Thymus (tissue), 11 donors: ENCODE data around the gene CXXC5. TPM values are rescaled to one million over a fixed set of nuclear protein-coding genes. Genes with fewer than 3 reads are reported as not detected.

Experiments
- DNase-seq, 9 donors: peaks; one replicate each; pipeline ENCODE4 v3.0.0-alpha.2; 2013; ENCODE audit warnings: low spot score in 9 of 9, low read depth in 6 of 9, missing footprints in 1 of 9
- H3K27ac ChIP-seq, 2 donors: one replicate each; pipeline ENCODE4 v1.5.1; 2013; ENCODE audit warnings: control low read depth in 1 of 2, low read depth in 1 of 2, low read length in 1 of 2, mild to moderate bottlenecking in 1 of 2, moderate library complexity in 1 of 2
- H3K27me3 ChIP-seq, 2 donors: one replicate each; pipeline ENCODE4 v1.5.1; 2013; ENCODE audit warnings: low read length in 1 of 2; ENCODE audit not compliant: control insufficient read depth in 2 of 2, insufficient read depth in 1 of 2
- H3K36me3 ChIP-seq, 2 donors: one replicate each; pipeline ENCODE4 v1.5.1; 2013; ENCODE audit warnings: low read length in 1 of 2, mild to moderate bottlenecking in 1 of 2, moderate library complexity in 1 of 2; ENCODE audit not compliant: control insufficient read depth in 2 of 2, insufficient read depth in 2 of 2
- H3K4me1 ChIP-seq, 2 donors: one replicate each; pipeline ENCODE4 v1.5.1; 2013; ENCODE audit warnings: low read length in 2 of 2; ENCODE audit not compliant: control insufficient read depth in 2 of 2, insufficient read depth in 2 of 2
- H3K4me3 ChIP-seq, 2 donors: one replicate each; pipeline ENCODE4 v1.5.1; 2013; ENCODE audit warnings: low read length in 2 of 2, control low read depth in 1 of 2, mild to moderate bottlenecking in 1 of 2
- H3K9me3 ChIP-seq, 2 donors: one replicate each; pipeline ENCODE4 v1.5.1; 2013; ENCODE audit warnings: low read length in 1 of 2, mild to moderate bottlenecking in 1 of 2; ENCODE audit not compliant: control insufficient read depth in 2 of 2, insufficient read depth in 1 of 2
- WGBS: extraction: QIAGEN DNeasy Blood & Tissue Kit; methylation state at CpG from one replicate; pipeline ENCODE4 v1.1.7; 2013; 5-methylcytosine and 5-hydroxymethylcytosine counted together
- polyA plus RNA-seq: library from polyadenylated mRNA; stranded (reverse); fragments of 200-250 nt; gene quantifications from one replicate; pipeline ENCODE4 v1.2.3, GENCODE V29; 2013
- total RNA-seq: library from RNA; stranded (reverse); fragments of 120-200 nt; gene quantifications from one replicate; pipeline ENCODE4 v1.2.4, GENCODE V29; 2013
- donor health status: healthy.

CXXC5 gene
- total and polyA plus RNA-seq, 2 donors: 47.9 to 73.2 TPM

DNA sequence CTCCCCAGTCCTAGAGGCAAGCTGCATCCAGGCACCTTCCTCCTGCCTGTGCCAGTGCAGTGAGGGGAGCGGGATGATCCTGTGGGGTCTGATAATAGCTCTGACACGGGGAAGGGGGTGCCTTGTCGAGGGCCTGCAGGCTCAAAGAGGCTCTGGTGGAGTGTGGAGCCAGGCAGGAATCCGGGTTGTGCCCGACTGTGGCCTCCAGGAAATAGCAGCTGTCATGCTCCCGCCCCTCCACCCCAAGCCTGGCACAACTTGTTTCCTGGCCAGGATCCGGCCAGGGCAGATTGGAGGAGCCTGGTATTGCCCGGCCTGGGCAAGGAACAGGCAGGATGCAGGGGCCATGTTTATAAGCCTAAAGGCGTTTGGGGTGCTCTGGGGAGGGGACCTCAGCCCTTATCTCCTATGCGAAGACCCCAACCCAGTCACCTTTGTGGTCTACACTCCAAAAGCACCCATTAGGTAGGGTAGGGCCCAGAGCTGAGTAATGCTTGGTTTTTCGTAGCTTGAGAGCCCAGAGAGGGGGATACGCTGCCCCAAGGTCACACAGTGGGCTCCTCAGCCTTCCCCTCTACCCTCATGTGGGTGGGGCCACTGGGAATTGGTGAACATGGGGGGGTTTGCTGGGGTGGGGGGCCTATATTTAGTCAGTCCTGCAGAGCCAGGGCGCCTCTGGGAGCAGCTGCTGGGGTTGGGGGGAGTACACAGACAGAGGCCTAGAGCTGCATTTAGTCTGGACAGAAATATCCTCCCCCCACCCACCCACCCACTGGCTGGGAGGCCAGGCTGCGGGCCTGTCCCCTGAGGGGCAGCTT, 12.2 kb downstream of the CXXC5 start:
- 35% methylated on average over 14 of the region's 14 CpGs for WGBS
- Histone ChIP-seq H3K27me3 (no peaks in the 10 kb centered on the region), H3K4me3 (peak overlapping the region in 1 of 2 donors; percentile 7), H3K4me1 (peaks cover 55 to 97% of the 10 kb centered on the region in 2 donors), H3K27ac (peak overlapping the region; percentile 60 to 72), H3K36me3 (peaks cover 5 to 38% of the 10 kb centered on the region in 2 donors), H3K9me3 (peaks cover 0 to 4% of the 10 kb centered on the region in 2 donors)
- no peak for DNase-seq

DNA sequence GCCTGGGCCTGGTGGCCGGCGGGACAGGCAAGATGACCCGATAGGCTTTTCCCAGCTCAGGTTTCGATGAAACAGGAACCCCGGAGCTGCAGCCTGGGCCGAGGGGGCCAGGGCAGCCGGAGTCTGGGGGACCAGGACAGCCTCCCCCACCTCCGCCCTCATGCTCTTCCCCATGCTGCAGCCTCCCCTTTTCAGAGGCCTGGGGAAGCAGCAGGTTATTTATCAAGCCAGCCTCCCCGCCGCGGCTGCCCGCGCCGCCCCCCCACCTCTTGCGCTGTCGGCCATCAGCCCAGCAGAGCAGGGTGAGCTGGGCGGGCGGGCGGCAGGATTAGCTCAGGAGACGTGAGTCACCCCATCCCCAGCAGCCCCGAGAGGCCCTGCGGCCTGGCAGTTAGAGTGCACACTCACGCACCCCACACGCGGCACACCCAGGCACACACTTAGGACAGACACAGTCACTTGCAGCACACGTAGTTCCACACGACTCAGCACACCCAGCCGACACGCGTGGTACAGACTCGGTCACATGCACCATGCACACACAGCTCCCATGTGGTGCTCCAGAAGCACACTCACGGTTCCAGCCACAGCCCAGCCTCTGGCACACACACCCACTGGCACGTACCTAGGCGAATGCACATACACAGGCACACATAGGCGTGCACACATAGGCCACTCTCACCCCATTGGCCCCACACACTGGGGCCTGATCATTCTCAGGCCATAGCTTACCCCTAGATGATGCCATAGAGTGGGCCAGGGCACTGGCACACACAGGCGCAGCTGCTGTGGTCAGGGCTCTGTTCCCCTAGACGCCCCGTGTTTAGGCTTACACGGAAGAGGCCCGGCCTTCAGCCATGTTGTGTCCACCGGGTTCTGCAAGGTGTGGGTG, 13.0 kb downstream of the CXXC5 start:
- 46% methylated on average over 41 of the region's 41 CpGs for WGBS
- Histone ChIP-seq H3K4me3 (no peak overlapping the region), H3K36me3 (peaks cover 5 to 43% of the 10 kb centered on the region in 2 donors), H3K4me1 (peaks cover 56 to 97% of the 10 kb centered on the region in 2 donors), H3K27ac (peak overlapping the region; percentile 2 to 72), H3K9me3 (peaks cover 0 to 4% of the 10 kb centered on the region in 2 donors), H3K27me3 (no peaks in the 10 kb centered on the region)
- DNase-seq: no peak

DNA sequence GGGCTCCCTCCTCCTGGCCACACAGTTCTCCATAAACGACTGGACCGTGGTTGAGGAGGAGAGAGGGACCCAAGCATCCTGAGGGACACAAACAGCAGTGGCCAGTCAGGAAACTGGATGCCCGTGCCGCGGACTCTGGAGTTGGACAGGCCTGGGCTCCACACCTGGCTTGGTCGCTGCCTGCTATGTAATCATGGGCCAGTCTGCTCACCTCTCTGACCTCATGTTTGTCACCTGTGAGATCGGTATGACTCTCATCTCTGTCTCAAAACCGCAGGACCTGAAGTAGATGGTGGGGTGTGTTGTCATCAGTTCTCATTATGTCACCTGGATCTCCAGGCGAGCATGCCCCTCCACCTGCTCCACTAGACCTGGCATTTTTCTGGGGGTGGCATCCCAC, 14.5 kb downstream of the CXXC5 start:
- H3K4me3 ChIP-seq: no peak overlapping the region
- peaks cover 62 to 100% of the 10 kb centered on the region in 2 donors for H3K4me1 ChIP-seq

DNA sequence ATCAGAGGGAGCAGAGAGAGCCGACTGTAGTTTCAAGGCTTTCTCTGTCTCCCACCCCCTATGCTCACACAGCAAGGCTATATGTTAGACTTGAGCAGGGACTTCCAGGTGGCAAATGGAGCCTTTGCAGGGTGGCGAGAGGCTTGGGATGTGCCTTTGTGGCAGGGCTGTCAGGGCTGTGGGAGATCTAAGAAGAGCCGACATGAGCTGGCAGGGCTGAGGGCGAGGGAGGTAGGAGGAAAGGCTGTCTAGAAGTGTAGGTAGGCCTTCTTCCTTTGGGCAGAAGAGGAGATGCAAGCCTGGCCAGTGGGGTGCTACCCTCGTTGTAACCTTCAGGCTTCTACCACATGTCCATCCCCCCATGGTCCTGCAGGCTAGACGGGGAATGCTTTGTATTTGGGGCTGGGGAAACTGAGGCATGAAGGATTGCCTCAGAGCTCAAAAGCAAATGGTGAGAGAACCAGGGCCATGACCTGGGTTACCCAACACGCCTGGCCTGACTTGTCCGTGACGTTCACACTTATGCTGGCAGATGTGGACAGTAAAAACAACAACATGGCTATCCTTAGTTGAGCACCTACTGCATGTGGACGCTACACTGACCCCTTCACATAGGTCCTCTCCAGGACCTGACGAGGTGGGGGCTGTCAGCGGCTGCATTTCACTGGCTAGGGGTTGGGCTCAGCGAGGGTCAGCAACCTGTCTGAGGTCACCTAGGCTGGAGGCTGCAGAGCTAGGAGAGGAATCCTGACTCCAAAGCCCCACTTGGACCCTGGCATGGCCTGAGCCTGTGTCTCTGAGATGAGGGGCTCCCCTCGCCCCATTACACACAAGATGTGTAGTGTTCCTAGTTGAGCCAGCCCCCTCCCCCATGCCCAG, 15.3 kb downstream of the CXXC5 start:
- no peak overlapping the region for H3K4me3 ChIP-seq
- peak overlapping the region in 1 of 2 donors; percentile 56 for H3K27ac ChIP-seq
- peaks cover 55 to 99% of the 10 kb centered on the region in 2 donors for H3K4me1 ChIP-seq
- DNase-seq: no peak
- peaks cover 5 to 38% of the 10 kb centered on the region in 2 donors for H3K36me3 ChIP-seq
- 84% methylated on average over 14 of the region's 14 CpGs for WGBS
- H3K9me3 ChIP-seq: peaks cover 0 to 2% of the 10 kb centered on the region in 2 donors
- no peaks in the 10 kb centered on the region for H3K27me3 ChIP-seq

More for the DNA sequence above, 14.5 kb downstream of the CXXC5 start:
- WGBS: 84% methylated on average over 9 of the region's 9 CpGs
- no peak overlapping the region for H3K27ac ChIP-seq
- peaks cover 5 to 38% of the 10 kb centered on the region in 2 donors for H3K36me3 ChIP-seq
- no peaks in the 10 kb centered on the region for H3K27me3 ChIP-seq
- no peak for DNase-seq
- peaks cover 0 to 4% of the 10 kb centered on the region in 2 donors for H3K9me3 ChIP-seq

DNA sequence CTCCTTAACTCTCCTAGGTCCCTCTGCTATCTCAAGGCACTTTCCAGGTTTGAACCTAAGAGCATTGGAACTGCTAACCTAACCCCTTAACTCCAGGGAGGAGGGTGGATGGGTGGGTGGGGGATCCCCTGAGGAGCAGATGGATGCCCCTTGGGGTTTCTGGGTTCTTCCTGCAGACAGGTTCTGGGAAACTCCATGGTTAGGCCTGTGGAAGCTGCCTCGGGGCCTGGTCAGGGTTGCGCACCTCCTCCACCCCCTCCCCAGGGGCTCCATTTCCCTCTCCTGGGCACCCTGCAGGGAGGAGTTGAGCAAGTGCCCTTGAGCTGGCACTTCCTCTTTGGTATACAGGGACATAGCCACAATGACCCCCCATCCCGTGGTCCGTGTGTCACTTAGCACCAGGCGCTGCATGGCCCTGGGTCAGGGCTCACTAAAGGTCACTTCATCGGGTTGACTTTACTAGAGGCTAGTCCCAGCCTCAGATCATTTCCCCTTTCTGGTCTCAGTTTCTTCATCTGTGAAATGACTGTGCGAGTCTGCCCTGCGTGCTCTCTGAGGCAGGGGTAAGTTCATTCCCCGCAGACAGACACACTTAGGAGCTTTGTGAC, 16.0 kb downstream of the CXXC5 start:
- H3K4me1 ChIP-seq: peaks cover 47 to 99% of the 10 kb centered on the region in 2 donors

DNA sequence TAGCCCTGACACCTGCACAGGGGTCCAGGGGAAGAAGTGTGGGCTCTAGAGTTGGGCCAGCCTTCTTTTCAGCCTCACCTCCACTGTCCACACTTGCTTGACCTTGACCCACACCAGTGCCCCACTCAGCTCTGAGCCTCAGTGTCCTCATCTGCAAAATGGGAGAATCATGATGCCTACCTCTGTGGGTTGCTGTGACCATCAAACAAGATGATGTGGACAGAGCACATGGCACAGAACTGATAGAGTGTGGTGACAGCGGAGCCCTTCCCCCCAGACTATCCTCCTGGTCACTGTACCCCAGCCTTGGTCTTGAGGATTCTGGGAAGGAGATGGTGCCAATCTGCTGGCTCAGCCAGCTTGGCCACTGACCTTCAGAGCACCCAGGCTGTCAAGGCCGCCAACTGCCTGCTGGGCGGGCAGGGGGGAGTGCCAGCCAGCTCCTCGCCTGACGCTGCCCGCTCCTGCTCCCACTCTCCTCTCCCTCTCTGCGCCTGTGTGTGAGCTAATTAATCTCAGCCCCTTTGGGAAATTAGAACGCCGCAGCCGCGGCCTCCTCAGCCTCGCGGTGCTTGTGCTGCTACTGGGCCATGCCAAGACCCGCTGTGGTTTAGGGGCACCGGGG, 16.7 kb downstream of the CXXC5 start:
- peaks cover 5 to 35% of the 10 kb centered on the region in 2 donors for H3K36me3 ChIP-seq
- no peak overlapping the region for H3K4me3 ChIP-seq
- DNase-seq: no peak
- no peaks in the 10 kb centered on the region for H3K27me3 ChIP-seq
- H3K4me1 ChIP-seq: peaks cover 41 to 98% of the 10 kb centered on the region in 2 donors
- 82% methylated on average over 15 of the region's 15 CpGs for WGBS
- peak overlapping the region; percentile 2 to 22 for H3K27ac ChIP-seq
- peaks cover 0 to 4% of the 10 kb centered on the region in 2 donors for H3K9me3 ChIP-seq

More for the DNA sequence above, 16.0 kb downstream of the CXXC5 start:
- no peak overlapping the region for H3K4me3 ChIP-seq
- no peak for DNase-seq
- H3K36me3 ChIP-seq: peaks cover 5 to 35% of the 10 kb centered on the region in 2 donors
- 76% methylated on average over 9 of the region's 9 CpGs for whole genome bisulfite sequencing
- H3K27ac ChIP-seq: peak overlapping the region; percentile 48 to 56
- peaks cover 0 to 4% of the 10 kb centered on the region in 2 donors for H3K9me3 ChIP-seq
- H3K27me3 ChIP-seq: no peaks in the 10 kb centered on the region

DNA sequence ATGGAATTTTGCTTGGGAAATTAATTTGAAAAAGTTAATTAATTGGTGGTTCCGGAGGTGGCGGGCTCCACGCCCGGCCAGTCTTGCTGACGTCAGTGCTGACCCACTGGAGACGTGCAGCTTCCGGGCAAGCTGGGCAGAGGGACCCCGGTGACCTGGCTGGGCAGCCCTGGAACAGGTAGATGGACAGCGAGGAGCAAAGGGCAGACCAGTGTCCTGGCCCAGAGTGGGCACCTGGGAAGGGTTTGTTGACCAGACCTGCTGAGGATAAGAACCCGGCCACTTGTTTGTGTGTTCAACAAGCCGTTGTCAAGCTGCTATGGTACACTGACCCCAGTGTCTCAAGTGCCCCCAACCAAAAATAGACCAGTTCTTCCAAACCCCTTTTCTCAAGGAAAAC, 17.5 kb downstream of the CXXC5 start:
- peaks cover 5 to 35% of the 10 kb centered on the region in 2 donors for H3K36me3 ChIP-seq

DNA sequence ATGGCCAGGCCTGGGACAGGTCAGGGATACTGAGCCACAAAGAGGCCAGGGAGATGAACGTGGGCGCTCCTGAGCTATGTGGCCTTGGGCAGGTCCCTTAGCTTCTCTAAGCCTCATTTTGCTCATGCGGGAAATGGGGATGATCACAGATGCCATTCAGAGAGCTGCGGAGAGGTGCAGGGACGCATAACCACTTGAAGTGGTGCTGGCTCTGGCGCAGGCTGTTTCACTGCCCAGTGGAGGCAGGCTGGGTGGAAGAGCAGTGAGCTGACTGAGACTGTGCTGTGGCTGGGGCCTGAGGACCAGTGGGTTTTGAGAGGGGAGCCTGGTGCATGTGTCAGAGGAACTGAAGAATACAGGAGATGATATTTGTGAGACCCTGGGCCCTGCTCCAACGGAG, 18.4 kb downstream of the CXXC5 start:
- peaks cover 5 to 29% of the 10 kb centered on the region in 2 donors for H3K36me3 ChIP-seq
- H3K4me1 ChIP-seq: peaks cover 41 to 98% of the 10 kb centered on the region in 2 donors
- peak overlapping the region; percentile 54 to 97 for H3K27ac ChIP-seq
- H3K27me3 ChIP-seq: no peaks in the 10 kb centered on the region
- no peak overlapping the region for H3K4me3 ChIP-seq
- no peak for DNase-seq
- 86% methylated on average over 7 of the region's 7 CpGs for WGBS
- peaks cover 0 to 4% of the 10 kb centered on the region in 2 donors for H3K9me3 ChIP-seq

More for the DNA sequence above, 17.5 kb downstream of the CXXC5 start:
- Histone ChIP-seq H3K27me3 (no peaks in the 10 kb centered on the region), H3K4me1 (peaks cover 34 to 98% of the 10 kb centered on the region in 2 donors), H3K9me3 (peaks cover 0 to 4% of the 10 kb centered on the region in 2 donors), H3K27ac (peak overlapping the region; percentile 3 to 97), H3K4me3 (no peak overlapping the region)
- DNase-seq: no peak
- 96% methylated on average over 11 of the region's 11 CpGs for WGBS
